ENCODE data around the gene UBE3A.

DNA sequence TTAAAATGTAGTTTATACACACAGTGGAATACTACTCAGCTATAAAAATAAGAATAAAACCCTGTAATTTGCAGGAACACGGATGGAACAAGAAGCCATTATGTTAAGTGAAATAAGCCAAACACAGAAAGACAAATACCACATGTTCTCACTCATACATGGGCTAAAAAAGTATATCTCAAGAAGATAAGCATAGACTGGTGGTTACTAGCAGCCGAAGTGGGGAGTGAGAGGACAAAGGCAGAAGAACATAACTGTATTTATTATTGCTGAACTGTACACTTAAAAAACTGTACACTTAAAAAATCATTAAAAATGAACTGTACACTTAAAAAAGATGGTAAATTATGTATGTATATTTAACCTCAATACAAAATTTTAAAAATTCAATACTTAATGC is 11.0 kb downstream of the UBE3A start:
- no peak for TF ChIP-seq POLR2A (IDR thresholded peaks at IDR 0.05; ENCODE audit: low read depth, low read length)
- no peak for TF ChIP-seq POLR2AphosphoS5 (IDR thresholded peaks at IDR 0.05; ENCODE audit: low read depth, low read length)
